ENCODE results near the gene CECR2.

The CECR2 gene

DNA sequence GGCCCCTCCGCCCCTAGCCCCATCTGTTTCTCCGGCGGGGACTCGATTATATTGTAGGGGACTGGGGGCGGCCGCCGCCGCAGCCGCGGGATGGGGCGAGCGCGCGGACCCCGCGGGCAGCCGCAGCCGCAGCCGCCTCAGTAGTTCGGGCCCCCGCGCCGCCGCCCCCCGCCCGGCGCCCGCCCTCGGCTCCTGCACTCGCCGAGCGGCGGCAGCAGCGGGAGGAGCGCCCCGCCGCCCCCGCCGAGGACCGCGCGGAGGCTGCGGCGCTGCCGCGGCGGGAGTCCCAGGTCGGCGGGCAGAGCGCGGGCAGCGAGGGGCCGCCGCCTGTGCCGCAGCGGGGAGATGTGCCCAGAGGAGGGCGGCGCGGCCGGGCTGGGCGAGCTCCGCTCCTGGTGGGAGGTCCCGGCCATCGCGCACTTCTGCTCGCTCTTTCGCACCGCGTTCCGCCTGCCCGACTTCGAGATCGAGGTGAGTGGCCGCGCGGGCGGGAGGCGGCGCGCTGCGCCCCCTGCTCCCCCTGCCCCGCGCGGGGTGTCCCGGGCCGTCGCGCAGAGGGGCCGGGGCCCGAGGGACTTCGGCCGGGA lies at the start of gene CECR2:
CECR2 (plus strand) TSS at position 22 of the 587 bp plus-strand sequence; CDS start at position 346, 324 bp downstream.
- peak in 1 of 2 experiments; percentile 57 for DNase-seq

DNA sequence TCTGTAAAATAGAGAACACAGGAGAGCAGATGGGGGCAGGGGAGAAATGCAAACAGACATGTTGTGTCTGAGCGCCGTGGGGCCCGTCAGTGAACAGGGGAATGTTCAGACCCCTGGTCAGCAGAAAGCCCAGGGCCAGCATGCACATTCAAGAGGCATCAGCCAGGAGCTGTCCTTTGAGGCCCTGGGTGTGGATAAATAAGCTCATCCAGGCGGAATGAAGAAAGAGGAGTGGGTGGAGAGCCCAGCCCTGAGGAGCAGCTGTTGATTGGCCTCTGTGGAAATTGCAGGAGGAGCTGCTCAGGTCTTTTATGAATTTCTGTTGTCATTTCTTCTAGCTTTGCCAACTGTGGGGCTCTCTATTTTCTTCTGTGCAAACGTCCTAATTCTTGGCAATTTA lies 49.7 kb upstream of the CECR2 start:
- no peak for DNase-seq

DNA sequence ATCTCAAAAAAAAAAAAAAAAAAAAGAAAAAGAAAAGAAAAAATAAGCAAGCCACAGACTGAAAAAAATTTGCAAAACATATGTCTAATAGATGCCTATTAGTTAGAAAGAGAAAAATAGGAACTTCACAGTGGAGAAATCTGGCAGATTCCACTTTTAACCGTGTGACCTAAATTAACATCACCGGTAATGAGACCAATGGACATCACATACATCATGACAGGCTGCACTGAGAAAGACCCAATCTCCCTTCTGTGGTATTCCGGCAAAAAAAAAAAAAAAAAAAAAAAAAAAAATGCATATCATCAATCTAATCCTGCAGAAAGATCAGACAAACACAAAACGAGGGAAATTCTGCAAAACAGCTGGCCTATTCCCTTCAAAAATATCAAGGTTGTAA lies 46.7 kb upstream of the CECR2 start:
- no peak for DNase-seq

DNA sequence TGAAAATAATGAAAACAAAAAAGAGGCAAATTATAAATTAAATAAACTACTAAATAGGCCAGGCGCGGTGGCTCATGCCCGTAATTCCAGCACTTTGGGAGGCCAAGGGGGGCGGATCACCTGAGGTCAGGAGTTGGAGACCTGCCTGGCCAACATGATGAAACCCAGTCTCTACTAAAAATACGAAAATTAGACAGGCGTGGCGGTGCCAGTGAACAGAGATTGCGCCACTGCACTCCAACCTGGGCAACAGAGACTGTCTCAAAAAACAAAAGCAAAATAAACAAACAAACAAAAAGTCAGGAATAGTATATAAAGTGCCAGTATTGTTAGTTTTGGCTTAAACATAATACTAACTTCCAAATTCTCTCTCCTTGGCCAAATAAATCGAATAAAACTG lies 37.6 kb upstream of the CECR2 start:
- DNase-seq: no peak

DNA sequence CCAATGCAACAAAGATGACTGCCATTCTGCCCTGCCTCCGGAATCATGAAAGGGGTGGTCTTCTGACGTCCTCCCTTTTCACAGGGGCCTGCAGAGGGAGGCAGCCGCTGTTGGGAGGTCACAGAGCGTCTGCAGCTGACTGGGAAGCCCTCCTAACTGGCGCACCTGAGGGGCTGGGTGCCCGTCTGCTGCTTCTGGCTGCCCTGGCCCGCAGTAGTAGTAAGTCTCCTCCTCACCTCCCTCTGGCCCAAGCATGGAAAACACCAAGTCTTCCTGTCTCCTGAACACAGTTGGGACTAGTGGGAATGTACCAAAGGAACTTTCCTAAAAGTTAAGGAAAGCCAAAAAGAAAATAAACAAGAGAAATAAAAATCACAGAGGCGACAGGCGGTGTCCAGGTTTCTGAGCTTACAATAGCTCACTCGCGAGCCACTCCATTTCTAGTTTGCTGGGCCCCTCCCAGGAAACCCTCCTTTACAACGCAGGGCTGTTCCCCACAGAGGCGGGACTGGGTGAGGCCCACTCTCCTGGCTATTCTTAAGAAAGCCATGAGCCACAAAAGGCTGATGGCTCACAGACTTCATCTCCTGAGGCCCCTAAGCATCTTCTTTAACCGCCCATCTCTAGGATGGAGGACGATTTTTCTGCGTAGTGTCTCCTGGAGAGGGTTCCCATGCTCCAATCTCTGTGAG lies 37.0 kb upstream of the CECR2 start:
- DNase-seq: no peak

DNA sequence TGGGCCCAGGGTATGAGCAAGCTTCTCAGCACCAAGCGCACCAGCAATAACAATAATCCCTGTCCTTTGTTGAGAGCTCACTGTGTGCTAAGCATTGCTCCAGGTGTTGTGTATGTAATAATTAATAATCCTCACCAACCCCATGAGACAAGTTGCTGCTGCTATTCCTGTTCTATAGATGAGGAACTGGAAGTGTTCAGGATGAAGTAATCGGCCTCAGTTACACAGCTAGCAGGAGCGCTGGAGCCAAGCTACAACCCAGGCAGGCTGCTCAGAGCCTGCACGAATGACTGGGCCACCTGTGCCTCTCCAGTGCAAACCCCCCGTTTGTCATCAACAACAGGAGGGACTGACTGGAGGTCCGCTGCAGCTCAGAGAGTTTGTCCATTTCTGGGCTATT lies 35.2 kb upstream of the CECR2 start:
- DNase-seq: no peak

DNA sequence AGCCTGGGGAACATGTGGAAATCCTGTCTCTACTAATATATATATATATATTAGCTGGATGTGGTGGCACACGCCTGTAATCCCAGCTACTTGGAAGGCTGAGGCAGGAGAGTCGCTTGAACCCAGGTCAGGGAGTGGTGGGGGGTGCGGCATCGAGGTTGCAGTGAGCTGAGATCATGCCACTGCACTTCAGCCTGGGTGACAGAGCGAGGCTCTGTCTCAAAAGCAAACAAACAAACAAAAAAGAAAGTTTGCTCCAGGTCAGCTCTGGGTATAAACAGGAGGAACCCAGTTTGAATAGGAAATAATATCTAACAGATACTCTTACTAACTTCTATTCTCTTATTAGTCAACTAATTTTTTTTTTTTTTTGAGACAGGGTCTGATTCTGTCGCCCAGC lies 34.3 kb upstream of the CECR2 start:
- DNase-seq: no peak

DNA sequence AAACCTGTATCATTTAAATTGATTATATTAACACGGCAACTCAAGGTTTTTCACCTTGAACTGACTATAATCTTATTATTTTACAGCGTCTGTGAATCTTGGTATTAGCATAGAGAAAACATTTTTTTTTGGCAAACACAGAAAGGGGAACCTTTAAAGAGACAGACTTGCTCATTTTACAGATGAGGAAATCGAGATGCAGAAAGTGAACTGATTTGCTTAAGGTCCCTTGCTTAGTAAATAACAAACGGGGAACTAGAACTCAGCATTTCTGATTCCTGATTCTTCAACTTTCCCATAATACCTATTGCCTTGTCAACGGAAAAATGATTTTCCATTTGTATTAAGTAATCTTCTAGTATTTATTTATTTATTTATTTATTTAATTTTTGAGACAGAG lies 33.2 kb upstream of the CECR2 start:
- no peak for DNase-seq

DNA sequence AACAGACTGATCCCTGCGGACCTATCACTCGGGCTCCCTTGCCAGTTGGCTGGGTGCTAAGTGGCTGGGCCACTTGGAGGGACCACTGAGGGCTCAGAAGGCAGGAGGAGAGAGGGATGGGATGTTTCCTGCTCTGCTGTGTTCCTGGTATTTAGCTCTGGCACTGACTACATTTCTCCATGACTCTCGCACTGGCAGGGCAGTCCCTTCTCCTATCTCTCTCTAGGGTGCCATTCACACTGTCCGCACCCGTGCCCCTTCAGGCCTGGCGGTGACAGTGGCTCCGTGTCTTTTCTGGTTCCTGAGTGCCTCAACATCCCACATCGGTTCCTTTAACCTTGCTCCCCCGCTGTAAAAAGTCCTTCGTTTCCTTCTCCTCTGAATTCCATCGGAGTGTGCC lies 31.6 kb upstream of the CECR2 start:
- no peak for DNase-seq

DNA sequence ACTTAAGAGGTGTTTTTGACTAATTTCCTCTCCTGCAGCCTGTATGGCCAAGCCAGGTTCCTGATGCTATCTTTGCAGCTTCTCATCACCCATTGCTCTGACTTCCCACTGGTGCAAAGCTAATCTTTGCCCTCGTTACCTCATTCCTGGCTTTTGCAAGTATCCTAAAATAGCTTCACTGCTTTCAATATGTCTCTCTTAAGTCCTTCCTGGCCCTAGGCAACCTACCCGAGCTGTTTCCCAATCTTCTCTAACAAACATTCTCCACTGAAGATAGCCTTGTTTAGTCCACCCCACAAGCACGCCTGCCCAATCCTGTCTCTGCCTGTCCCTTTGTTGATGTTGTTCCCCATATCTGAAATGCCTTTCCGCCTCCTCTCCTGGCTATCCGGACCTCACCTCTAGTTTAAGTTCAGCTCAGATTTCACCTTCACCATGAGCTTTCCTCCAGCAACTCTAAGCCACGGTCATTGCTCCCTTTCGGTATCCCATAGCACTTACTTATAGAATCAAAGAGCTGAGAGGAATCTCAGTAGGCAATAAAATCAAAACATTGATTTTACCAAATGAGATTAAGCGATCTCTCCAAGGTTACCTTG lies 30.1 kb upstream of the CECR2 start:
- no peak for DNase-seq

DNA sequence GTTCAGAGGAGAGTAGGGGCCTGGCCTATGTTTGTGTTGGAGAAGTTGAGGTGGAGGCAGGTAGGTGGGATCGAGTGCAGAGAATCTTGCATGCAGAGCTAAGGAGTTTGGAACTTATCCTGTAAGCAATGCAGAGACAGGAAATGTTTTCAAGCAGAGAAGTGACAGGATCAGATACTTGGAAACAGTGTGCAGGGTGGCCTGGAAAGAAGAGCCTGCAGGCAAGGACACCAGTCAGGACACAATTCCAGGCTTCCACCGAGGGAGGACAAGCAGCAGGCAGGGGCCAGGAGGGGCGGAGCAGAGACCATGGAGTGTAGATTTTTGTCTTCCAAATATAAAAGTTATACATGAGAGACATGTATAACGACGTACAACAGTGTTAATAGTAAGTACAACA lies 26.9 kb upstream of the CECR2 start:
- DNase-seq: no peak

DNA sequence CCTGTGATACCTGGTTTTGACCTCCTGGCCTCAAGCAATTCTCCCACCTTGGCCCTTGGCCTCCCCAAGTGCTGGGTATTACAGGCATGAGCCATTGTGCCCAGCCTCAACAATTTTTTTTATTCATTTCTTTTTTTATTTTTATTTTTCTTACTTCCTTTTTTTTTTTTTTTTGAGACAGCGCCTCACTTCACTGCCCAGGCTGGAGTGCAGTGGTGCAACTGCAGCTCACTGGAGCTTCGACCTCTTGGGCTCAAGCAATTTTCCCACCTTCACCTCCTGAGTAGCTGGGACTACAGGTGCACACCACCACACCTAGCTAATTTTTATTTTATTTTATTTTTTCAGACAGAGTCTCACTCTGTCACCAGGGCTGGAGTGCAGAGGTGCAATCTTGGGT lies 25.5 kb upstream of the CECR2 start:
- DNase-seq: no peak

DNA sequence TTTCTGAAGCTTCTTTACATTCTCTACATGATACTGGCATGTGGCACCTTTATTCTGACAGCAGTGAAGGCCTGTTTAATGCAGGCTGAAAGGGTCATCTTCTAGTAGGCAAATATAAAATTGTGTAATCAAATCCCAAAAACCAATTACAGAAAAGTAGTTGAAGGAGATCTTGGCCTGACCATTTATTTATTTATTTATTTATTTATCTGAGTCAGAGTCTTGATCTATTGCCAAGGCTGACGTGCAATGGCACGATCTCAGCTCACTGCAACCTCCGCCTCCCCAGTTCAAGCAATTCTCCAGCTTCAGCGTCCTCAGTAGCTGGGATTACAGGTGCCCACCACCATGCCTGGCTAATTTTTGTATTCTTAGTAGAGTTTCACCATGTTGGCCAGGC lies 22.7 kb upstream of the CECR2 start:
- no peak for DNase-seq

DNA sequence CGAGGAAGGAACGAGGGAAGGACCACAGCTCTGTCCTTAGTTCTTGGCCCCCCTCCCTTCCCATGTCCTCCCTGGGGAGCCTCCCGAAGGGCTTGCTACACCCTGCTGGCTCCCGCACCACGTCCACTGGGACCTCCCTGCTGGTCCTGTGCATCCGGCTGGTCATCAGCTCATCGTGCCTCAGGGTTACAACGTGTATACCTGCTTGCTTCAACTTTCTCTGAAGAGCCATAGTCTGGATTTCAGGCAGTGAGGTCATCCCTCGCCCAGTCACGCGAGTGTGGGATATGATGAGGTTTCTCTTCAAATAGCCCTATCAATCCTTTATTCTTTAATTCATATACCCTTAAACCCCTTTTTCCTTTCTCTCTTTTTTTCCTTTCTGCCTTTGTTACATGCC lies 21.5 kb upstream of the CECR2 start:
- DNase-seq: no peak

DNA sequence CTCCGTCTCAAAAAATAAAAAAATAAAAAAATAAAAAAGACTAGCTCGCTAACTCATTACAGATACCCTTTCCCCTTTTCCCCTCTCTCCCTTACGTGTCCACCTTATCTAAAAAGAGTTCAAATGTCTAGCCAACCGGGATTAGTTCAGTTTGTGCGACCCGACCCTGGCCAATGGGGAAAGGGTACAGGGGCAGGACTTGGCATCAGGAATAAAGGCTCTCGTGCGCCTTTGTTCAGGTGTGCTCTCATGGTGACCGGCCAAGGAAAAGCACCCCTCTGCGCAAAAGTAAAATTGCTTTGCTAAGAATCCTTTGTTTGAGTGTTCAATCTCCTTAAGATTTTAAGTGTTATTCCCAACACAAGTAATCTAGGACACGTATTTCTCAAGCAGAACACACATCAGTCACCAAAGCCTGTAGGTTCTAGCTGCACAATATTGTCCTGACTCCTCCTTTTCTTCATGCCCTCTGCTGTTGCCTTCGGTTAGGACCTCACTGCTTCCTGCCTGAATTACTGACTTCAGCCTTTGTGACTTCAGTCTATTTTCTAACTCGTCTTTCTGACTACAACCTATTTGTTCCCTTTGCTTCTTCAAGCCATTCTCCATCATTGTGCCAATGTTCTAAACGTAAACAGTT lies 20.7 kb upstream of the CECR2 start:
- no peak for DNase-seq

DNA sequence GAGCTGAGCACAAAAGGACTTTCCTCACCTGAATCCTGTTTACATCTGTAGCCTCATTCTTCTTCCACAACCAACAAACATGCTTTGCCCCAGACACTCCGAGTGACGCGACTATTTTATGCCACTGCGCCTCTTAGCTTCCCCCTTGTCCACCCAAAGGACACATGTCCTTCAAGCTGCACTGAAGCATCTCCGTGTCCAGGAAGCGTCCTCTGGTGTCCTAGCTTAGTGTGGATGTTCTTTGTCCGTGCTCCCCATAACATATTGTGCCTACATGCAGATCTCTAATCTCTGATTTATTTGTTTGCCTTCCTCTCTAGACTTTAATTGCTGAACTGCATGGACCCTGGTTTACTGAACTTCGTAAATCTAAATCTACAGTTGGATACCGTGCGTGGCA lies 20.1 kb upstream of the CECR2 start:
- DNase-seq: no peak

DNA sequence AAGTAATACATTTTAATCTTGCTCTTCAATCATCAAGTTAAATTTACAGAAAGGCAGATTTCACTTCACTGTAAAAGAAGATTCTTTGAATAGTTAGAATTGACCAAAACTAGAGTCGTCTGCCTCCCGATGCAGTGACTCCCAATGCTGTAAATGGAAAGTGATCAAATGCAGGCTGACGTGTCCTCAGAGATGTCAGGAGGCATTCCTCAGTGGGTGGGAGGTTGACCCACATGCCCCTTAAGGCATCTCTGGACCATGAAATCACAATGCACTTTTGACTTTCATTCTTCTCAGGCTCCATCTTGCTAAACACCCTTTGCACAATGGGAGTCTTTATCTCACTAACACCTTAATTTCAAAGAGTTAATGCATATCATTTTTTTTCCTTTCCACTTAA lies 19.0 kb upstream of the CECR2 start:
- no peak for DNase-seq

DNA sequence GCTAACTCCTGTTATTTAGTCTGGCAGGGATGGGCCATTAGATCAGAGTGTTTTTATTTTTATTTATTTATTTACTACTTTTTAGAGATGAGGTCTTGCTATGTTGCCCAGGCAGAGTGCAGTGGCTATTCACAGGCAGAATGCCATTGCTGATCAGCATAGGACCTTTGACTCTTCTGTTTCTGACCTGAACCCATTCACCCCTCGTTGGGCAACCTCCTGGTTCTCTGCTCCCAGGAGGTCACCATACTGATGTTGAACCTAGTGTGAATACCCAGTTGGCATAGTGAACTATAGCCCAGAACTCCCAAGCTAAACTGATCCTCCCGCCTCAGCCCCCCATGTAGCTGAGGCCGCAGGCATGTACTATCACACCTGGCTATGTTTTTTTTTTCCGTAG lies 16.5 kb upstream of the CECR2 start:
- DNase-seq: no peak

DNA sequence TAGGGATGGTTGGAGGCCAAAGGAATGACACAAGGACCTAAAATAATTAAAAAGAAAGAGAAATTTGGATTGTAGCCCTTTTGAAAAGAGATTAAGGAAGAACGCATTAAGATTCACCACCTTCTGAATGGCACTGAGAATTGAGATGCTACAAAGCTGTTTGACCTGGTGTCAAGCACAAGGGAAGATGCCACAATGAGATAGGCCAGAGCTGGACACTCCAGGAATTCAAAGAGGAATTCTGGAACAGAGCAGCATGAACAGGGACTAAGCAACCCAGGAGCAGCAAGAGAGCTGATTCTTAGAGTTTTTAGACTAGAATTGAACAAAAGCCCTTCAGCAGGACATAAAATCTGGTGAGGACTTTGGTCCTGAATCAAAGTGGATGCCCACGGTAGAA lies 11.6 kb upstream of the CECR2 start:
- no peak for DNase-seq

DNA sequence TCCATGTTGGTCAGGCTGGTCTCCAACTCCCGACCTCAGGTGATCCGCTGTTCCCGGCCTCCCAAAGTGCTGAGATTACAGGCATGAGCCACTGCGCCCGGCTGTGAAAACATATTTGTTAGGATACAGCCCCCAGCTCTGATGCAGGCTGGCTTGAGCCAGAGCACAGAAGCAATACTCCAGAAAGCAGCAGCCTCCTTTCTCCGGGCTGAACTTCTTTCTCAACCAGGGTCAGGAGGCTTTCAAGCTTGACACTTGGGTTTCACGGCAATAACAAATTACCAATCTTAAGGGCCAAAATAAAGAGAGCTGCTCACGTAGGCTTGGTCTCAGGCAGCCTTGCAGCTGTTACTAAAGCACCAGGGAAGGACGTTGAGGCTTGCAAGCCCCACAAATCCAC lies 10.8 kb upstream of the CECR2 start:
- DNase-seq: no peak

DNA sequence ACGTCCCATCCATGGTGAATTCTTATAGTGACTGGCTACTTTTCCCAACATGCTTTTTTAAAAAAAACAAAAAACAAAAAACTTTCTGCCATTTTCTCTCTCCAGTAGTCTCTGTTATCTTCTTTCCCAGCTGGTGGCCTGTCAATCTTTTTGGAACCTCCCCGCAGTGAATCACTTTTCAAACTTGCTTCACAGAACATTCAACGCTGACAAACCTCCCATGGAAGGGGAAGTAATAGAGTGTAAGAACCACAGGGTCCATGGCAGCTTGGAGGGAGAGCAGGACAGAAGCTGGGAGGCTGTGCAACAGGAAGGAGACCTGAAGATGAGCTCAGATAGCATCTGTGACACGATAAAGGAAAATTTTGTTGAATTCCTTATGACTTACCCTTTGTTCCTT lies 9.8 kb upstream of the CECR2 start:
- no peak for DNase-seq

DNA sequence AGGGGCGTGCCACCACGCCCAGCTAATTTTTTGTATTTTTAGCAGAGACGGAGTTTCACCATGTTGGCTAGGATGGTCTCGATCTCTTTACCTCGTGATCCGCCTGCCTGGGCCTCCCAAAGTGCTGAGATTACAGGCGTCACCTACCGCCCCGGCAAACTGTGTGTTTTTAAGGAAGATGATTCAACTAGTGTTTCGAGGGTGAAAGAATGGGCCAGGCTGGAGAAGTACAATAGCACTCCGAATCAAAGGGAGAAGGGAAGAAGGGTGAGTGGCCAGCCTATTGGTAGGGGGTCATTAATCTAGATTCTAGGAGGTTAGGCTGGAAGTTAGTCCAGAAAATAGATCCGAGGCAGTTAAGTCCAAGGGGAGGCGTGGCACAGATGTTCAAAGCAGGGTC lies 2.9 kb upstream of the CECR2 start:
- DNase-seq: no peak

DNA sequence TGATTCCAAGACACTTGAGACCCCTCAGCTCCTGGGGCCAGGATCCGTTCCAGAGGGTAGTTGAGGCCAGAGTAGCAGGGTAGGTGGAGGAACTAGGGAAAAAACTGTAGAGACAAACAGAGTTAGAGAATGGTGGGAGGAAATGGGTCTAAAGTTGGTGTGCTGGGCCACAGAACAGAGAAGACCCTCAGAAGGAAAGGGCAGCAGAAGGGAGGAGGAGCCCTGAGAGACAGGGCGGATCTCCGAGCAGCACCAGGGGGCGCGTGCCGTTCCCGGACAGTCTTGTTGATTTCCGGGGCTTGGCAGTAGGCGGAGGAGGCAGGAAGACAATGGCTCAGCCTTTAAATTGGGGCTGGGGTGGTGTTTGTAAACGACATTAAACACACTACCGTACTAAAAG lies 2.4 kb upstream of the CECR2 start:
- DNase-seq: peak; percentile 31 to 60

DNA sequence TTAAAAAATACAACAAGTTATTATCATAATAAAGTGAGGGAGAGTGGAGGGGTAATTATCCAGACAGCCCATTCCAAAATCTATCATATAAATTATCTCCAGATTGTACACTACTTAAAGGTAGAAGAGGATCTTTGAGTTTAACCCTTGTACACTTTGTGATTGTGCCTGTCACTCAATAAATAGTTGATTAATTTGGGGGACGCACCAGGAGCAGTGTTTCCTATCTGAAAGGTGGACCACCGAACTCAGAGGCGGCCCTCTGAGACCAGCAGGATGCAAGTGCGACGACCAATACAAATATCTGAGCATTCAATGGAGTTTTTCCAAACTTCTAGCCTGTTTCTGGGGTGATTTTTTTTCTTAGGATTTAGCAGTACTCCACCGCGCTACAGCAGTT lies 1.1 kb upstream of the CECR2 start:
- no peak for DNase-seq

Measured in NCI-H524 (cell line).